A673 (cell line): ENCODE results near the gene SCGB1A1. TPM values are rescaled to one million over a fixed set of nuclear protein-coding genes. Genes with fewer than 3 reads are reported as not detected.

ENCODE experiments used
- BruUV-seq: library from RNA; stranded (reverse); fragments of 400-500 nt; replicated peaks from 2 replicates; lab custom pipeline; 2021; lab: Mats Ljungman, UMichigan
- CTCF ChIA-PET: fragments of 300-600 bp; sonication (Branson Sonifier 250); formaldehyde crosslinking; loops from one replicate; lab custom pipeline; 2022; ENCODE audit warnings: antibody characterized with exemption; lab: Charles Lee
- POLR2A ChIA-PET: fragments of 300-600 bp; sonication (Branson Sonifier 250); formaldehyde crosslinking; loops from one replicate; lab custom pipeline; 2022; ENCODE audit warnings: antibody characterized with exemption; ENCODE audit not compliant: low non-redundant PET; lab: Charles Lee
- DNase-seq: peaks from one replicate; pipeline ENCODE4 v3.0.0-alpha.2; 2015; ENCODE audit warnings: low spot score
- H3K27ac ChIP-seq: fragments of 200-600 bp; sonication (generic); 2 replicates; pipeline ENCODE4 v1.5.1; 2016; ENCODE audit warnings: mixed run types, low read depth, mild to moderate bottlenecking, mixed read lengths, antibody characterized with exemption, low read length; ENCODE audit not compliant: poor library complexity, severe bottlenecking
- H3K27me3 ChIP-seq: fragments of 200-600 bp; sonication (generic); replicated peaks from 2 replicates; pipeline ENCODE4 v1.6.1; 2017; ENCODE audit warnings: mixed run types, low read depth, mild to moderate bottlenecking, mixed read lengths, antibody characterized with exemption, low read length; ENCODE audit not compliant: insufficient read depth, poor library complexity
- H3K36me3 ChIP-seq: fragments of 200-600 bp; sonication (generic); 2 replicates; pipeline ENCODE4 v1.6.1; 2016; ENCODE audit warnings: mixed run types, mild to moderate bottlenecking, mixed read lengths, antibody characterized with exemption, low read length; ENCODE audit not compliant: insufficient read depth, poor library complexity, severe bottlenecking
- H3K4me1 ChIP-seq: fragments of 200-600 bp; sonication (generic); 2 replicates; pipeline ENCODE4 v1.6.1; 2017; ENCODE audit warnings: mixed run types, mild to moderate bottlenecking, mixed read lengths, antibody characterized with exemption, low read length; ENCODE audit not compliant: insufficient read depth, poor library complexity, severe bottlenecking
- H3K4me3 ChIP-seq: fragments of 200-600 bp; sonication (generic); 2 replicates; pipeline ENCODE4 v1.5.1; 2016; ENCODE audit warnings: low read depth, mixed run types, mild to moderate bottlenecking, mixed read lengths, low read length; ENCODE audit not compliant: poor library complexity, severe bottlenecking
- H3K9me3 ChIP-seq: fragments of 200-600 bp; sonication (generic); 2 replicates; pipeline ENCODE4 v1.6.1; 2016; ENCODE audit warnings: mixed run types, low read depth, mild to moderate bottlenecking, mixed read lengths, antibody characterized with exemption, low read length; ENCODE audit not compliant: poor library complexity, severe bottlenecking
- EZH2 ChIP-seq: fragments of 200-600 bp; sonication (generic); IDR thresholded peaks from 2 replicates; pipeline ENCODE4 v1.6.1; 2017; ENCODE audit warnings: borderline replicate concordance, low read depth, mild to moderate bottlenecking, mixed read lengths, antibody characterized with exemption, low read length; ENCODE audit not compliant: poor library complexity, severe bottlenecking
- intact Hi-C: fragments of 100-400 bp; cut with micrococcal nuclease; formaldehyde crosslinking; loops from one replicate; pipeline ENCODE4 v1.10.0; 2022; ENCODE audit not compliant: unreplicated experiment
- total RNA-seq: library from RNA; stranded (reverse); gene quantifications from 2 replicates; pipeline ENCODE4 v1.2.3, GENCODE V29; 2021
- TF ChIP-seq, protein P1 (sequence below): fragments of 300-800, 200-600 bp; sonication (generic); conservative IDR thresholded peaks from 2 replicates; pipeline ENCODE4 v1.5.1; 2017; ENCODE audit warnings: low read depth, mild to moderate bottlenecking, antibody characterized with exemption, low read length, moderate library complexity, mixed read lengths

The SCGB1A1 gene
- total RNA-seq, 1 experiment from 2014 or later = not detected

DNA sequence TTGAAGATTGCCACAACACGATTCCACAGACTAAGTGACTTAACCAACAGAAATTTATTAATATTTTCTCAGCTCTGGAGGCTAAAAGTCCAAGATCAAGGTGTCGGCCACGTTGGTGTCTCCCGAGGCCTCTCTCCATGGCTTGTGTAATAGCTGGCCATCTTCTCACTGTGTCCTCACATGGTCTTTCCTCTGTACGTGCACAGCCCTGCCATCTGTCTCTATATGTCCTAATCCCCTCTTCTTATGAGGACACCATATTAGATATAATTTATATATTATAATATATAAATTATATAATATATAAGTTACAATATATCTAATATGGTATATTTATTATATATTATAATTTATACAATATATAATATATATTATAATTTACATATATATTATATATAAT is 25.1 kb upstream of the SCGB1A1 start:
- Histone ChIP-seq H3K4me3 (no peak overlapping the region), H3K36me3 (no peaks in the 10 kb centered on the region), H3K27ac (no peak overlapping the region), H3K9me3 (no peaks in the 10 kb centered on the region), H3K27me3 (no peaks in the 10 kb centered on the region), H3K4me1 (no peaks in the 10 kb centered on the region)
- no TSS peak for BruUV-seq
- ChIA-PET CTCF (interaction anchor here (1.0 kb wide), 1 partner anchor 149 kb away, joined by 4 read pairs; no protein-coding TSS in a partner anchor), POLR2A (no interaction called here)
- TF ChIP-seq, protein P1, sequence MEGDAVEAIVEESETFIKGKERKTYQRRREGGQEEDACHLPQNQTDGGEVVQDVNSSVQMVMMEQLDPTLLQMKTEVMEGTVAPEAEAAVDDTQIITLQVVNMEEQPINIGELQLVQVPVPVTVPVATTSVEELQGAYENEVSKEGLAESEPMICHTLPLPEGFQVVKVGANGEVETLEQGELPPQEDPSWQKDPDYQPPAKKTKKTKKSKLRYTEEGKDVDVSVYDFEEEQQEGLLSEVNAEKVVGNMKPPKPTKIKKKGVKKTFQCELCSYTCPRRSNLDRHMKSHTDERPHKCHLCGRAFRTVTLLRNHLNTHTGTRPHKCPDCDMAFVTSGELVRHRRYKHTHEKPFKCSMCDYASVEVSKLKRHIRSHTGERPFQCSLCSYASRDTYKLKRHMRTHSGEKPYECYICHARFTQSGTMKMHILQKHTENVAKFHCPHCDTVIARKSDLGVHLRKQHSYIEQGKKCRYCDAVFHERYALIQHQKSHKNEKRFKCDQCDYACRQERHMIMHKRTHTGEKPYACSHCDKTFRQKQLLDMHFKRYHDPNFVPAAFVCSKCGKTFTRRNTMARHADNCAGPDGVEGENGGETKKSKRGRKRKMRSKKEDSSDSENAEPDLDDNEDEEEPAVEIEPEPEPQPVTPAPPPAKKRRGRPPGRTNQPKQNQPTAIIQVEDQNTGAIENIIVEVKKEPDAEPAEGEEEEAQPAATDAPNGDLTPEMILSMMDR = no peak
- no peak for TF ChIP-seq EZH2
- DNase-seq = no peak
- intact Hi-C loops = loop anchor here (2.0 to 10.0 kb wide), 3 partner anchors 151 to 631 kb away; partner anchors contain the start of gene AHNAK

DNA sequence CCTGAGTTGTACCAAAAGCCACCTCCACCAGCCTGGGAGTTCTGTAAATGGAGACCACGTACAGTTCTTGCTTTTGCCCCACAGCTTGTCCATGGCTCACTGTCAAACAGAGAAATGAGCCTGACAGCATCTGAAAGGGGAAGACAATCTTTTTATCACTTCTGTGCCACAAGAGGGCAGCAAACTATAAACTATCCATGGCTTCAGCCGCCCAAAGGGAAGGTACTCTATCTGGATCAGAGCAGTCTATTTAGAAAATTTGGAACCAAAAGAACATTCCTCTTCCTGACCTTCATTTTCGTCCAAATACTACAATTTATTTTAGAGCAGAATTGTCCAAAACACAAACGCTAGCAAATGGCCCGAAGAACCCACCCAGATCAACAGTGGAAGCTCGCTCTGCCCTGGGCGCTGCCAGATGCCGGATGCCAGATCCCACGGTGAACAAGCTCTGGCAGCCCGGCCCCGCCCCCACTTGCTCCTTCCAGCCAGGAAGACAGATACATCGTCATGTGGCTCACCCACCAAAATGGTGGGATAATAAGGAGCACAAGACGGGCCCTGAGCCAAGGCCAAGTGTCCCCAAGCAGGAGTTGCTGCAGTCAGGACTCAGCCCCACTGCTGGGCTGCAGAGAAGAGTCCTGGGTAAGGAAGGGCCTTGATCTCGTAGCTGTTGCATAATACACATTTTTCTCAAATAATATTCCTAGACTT is 23.9 kb upstream of the SCGB1A1 start:
- H3K4me1 ChIP-seq = no peaks in the 10 kb centered on the region
- CTCF ChIA-PET = interaction anchor here (0.5 to 1.8 kb wide), 18 partner anchors 11 to 359 kb away, joined by 3 to 18 read pairs (median 4); partner anchors contain the start of genes C11orf98, CSKMT, TUT1 and ZBTB3
- H3K27me3 ChIP-seq = no peaks in the 10 kb centered on the region
- no peak overlapping the region for H3K27ac ChIP-seq
- no peaks in the 10 kb centered on the region for H3K9me3 ChIP-seq
- peak overlapping the region; percentile 42 for H3K4me3 ChIP-seq
- intact Hi-C loops = loop anchor here (1.0 to 10.0 kb wide), 5 partner anchors 150 to 630 kb away; partner anchors contain the start of genes AHNAK, BSCL2 and GNG3
- BruUV-seq = no TSS peak
- H3K36me3 ChIP-seq = no peaks in the 10 kb centered on the region
- peak; percentile 93 for DNase-seq
- TF ChIP-seq EZH2 = no peak
- TF ChIP-seq, protein P1 = peak; percentile 87
- POLR2A ChIA-PET = no interaction called here

DNA sequence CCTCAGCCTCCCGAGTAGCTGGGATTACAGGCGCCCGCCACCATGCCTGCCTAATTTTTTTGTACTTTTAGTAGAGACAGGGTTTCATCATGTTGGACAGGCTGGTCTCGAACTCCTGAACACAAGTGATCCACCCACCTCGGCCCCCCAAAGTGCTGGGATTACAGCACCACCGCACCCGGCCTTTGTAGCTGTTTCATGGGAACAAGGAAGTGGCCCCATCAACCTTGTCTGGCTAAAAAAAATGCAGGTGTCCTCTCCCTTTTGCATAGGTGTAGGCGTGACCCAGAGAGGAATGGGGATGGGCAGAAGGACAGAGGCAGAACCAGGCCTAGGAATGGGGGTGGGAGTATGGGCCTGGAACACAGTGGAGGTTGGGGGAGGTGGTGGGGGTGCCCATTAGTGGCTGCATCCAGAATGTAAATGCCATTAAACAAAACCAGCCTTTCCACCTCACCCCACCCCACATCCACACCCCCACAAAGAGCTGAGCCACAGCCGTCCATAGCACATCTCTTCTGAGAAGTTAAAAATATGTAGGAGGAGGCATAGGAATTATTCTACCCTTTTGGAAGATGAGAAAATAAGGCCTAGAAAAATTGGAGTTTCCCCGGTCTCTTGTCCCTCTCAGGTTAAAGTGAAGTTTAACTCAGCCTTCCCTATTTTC is 22.8 kb upstream of the SCGB1A1 start:
- no peaks in the 10 kb centered on the region for H3K27me3 ChIP-seq
- intact Hi-C loops = loop anchor here (1.0 to 10.0 kb wide), 5 partner anchors 149 to 629 kb away; partner anchors contain the start of genes AHNAK, BSCL2 and GNG3
- ChIA-PET CTCF (interaction anchor here (0.8 to 1.8 kb wide), 4 partner anchors 12 to 302 kb away, joined by 4 to 18 read pairs (median 10); no protein-coding TSS in a partner anchor), POLR2A (no interaction called here)
- no TSS peak for BruUV-seq
- TF ChIP-seq, protein P1 = no peak
- no peak for TF ChIP-seq EZH2
- H3K36me3 ChIP-seq = no peaks in the 10 kb centered on the region
- no peak overlapping the region for H3K27ac ChIP-seq
- no peak for DNase-seq
- H3K9me3 ChIP-seq = no peaks in the 10 kb centered on the region
- no peaks in the 10 kb centered on the region for H3K4me1 ChIP-seq
- no peak overlapping the region for H3K4me3 ChIP-seq
